K562 (cell line): Measurements from ENCODE around the gene ZNF106. TPM values are rescaled to one million over a fixed set of nuclear protein-coding genes. Genes with fewer than 3 reads are reported as not detected.

ENCODE experiments used
- ATAC-seq: fragments of 200-7000 bp; cut with Tn5 transposase; 3 replicates; pipeline ENCODE4 v1.9.1; 2020; ENCODE audit warnings: moderate library complexity
- BruUV-seq: library from RNA; stranded (reverse); fragments of 400-500 nt; replicated peaks from 2 replicates; lab custom pipeline; 2021; lab: Mats Ljungman, UMichigan
- CTCF ChIA-PET: fragments of 300-600 bp; formaldehyde crosslinking; extraction: SDS; loops from one replicate; lab custom pipeline; 2021; ENCODE audit warnings: low intra/inter-chr PET ratio; lab: Yijun Ruan, JAX
- POLR2A ChIA-PET: fragments of 300-600, 350-650 bp; sonication (Branson Sonifier 250); formaldehyde crosslinking; extraction: SDS; loops from one replicate; lab custom pipeline; 2021; ENCODE audit warnings: antibody characterized with exemption, inconsistent platforms; lab: Yijun Ruan, JAX
- DNase-seq, 4 experiments: peaks; one replicate each; pipeline versions ENCODE4 v3.0.0 to v3.0.0-alpha.2; 2011 to 2018; ENCODE audit warnings: low spot score in 3 of 4, mixed read lengths in 3 of 4; ENCODE audit errors: extremely low read depth in 1 of 4
- FAIRE-seq: peaks from 2 replicates; lab custom pipeline; 2011; peaks lifted over from hg19 to GRCh38; lab: Jason Lieb, UNC
- H2AFZ ChIP-seq: 2 replicates; pipeline ENCODE4 v1.6.0; 2011; ENCODE audit warnings: low read depth, low read length, control low read depth, inconsistent platforms
- H3K27ac ChIP-seq: fragments of 200-600 bp; 3 replicates; pipeline ENCODE4 v1.8.0; 2011; ENCODE audit warnings: low read depth, mild to moderate bottlenecking, control low read depth, inconsistent platforms, low read length, moderate library complexity, mixed read lengths; ENCODE audit errors: extremely low read depth
- H3K27me3 ChIP-seq, 2 experiments: fragments of 300-600 bp in 1 of 2; 2 replicates in 1 of 2; 3 replicates in 1 of 2; pipeline versions ENCODE4 v1.6.0 to v1.8.0; 2011; ENCODE audit warnings: inconsistent platforms in 2 of 2, low read length in 2 of 2, mild to moderate bottlenecking in 1 of 2, mixed read lengths in 1 of 2, moderate library complexity in 1 of 2; ENCODE audit not compliant: control insufficient read depth in 2 of 2, insufficient read depth in 2 of 2
- H3K36me3 ChIP-seq: fragments of 300-600 bp; 3 replicates; pipeline ENCODE4 v1.8.0; 2011; ENCODE audit warnings: mild to moderate bottlenecking, low read length, inconsistent platforms; ENCODE audit not compliant: control insufficient read depth, insufficient read depth
- H3K4me1 ChIP-seq, 2 experiments: fragments of 200-600 bp in 1 of 2; replicated peaks in 1 of 2; 2 replicates in 1 of 2; 3 replicates in 1 of 2; pipeline versions ENCODE4 v1.5.1 to v1.8.0; 2011; ENCODE audit warnings: inconsistent platforms in 2 of 2, low read length in 2 of 2, mild to moderate bottlenecking in 1 of 2, mixed read lengths in 1 of 2, moderate library complexity in 1 of 2; ENCODE audit not compliant: control insufficient read depth in 2 of 2, insufficient read depth in 2 of 2
- H3K4me2 ChIP-seq: 2 replicates; pipeline ENCODE4 v1.6.1; 2011; ENCODE audit warnings: low read length, control low read depth, inconsistent platforms, mixed read lengths; ENCODE audit not compliant: insufficient read depth
- H3K4me3 ChIP-seq: fragments of 200-600 bp; sonication (generic), shearing (Covaris generic); 2 replicates; pipeline ENCODE4 v1.5.1; 2016; ENCODE audit warnings: control low read depth, inconsistent platforms
- H3K79me2 ChIP-seq: fragments of 200-600 bp; 3 replicates; pipeline ENCODE4 v1.8.0; 2011; ENCODE audit warnings: low read length, inconsistent platforms; ENCODE audit not compliant: control insufficient read depth, insufficient read depth
- H3K9ac ChIP-seq, 2 experiments: 2 replicates each; pipeline versions ENCODE4 v1.6.0 to v1.6.1; 2011; ENCODE audit warnings: low read depth in 2 of 2, low read length in 2 of 2, control low read depth in 1 of 2, inconsistent platforms in 1 of 2, mild to moderate bottlenecking in 1 of 2, mixed read lengths in 1 of 2; ENCODE audit not compliant: insufficient read depth in 1 of 2
- H3K9me1 ChIP-seq: one replicate; pipeline ENCODE4 v1.6.0; 2011; ENCODE audit warnings: inconsistent platforms, mild to moderate bottlenecking, low read length, moderate library complexity; ENCODE audit not compliant: control insufficient read depth, insufficient read depth
- H3K9me3 ChIP-seq: replicated peaks from 2 replicates; pipeline ENCODE4 v1.5.1; 2011; ENCODE audit warnings: low read depth, low read length, inconsistent platforms; ENCODE audit not compliant: control insufficient read depth, insufficient read depth
- H4K20me1 ChIP-seq: replicated peaks from 2 replicates; pipeline ENCODE4 v1.6.1; 2011; ENCODE audit warnings: low read length, inconsistent platforms, mixed read lengths; ENCODE audit not compliant: control insufficient read depth, insufficient read depth
- E2F1 ChIP-seq: sonication (generic); formaldehyde crosslinking; IDR thresholded peaks from 2 replicates; pipeline ENCODE4 v1.8.1; 2023; ENCODE audit warnings: mild to moderate bottlenecking, missing genetic modification reagents, moderate library complexity
- ILK ChIP-seq: fragments of 450-650 bp; IDR thresholded peaks from 2 replicates; pipeline ENCODE4 v1.6.1; 2016; ENCODE audit warnings: missing genetic modification characterization, low read depth, mild to moderate bottlenecking, missing compliant biosample characterization, moderate library complexity, borderline replicate concordance
- POLR2AphosphoS2 ChIP-seq: IDR thresholded peaks from 2 replicates; pipeline ENCODE4 v1.6.1; 2012; ENCODE audit warnings: low read length, improper control_type of control experiment
- PRDM10 ChIP-seq: fragments of 450-650 bp; IDR thresholded peaks from 2 replicates; pipeline ENCODE4 v1.6.1; 2018; ENCODE audit not compliant: partially characterized antibody
- SNIP1 ChIP-seq: fragments of 450-650 bp; IDR thresholded peaks from 2 replicates; pipeline ENCODE4 v1.7.1; 2017; ENCODE audit warnings: low read depth, mild to moderate bottlenecking
- SRSF7 ChIP-seq: fragments of 200-400 bp; formaldehyde crosslinking; optimal IDR thresholded peaks from 2 replicates; pipeline ENCODE3; 2017; ENCODE audit warnings: mild to moderate bottlenecking, low read depth, low read length
- TCF7 ChIP-seq: sonication (generic); IDR thresholded peaks from 2 replicates; pipeline ENCODE4 v1.6.1; 2016; ENCODE audit warnings: antibody characterized with exemption, borderline replicate concordance
- ZBTB8A ChIP-seq: fragments of 450-650 bp; IDR thresholded peaks from 2 replicates; pipeline ENCODE4 v1.6.1; 2018; ENCODE audit warnings: mild to moderate bottlenecking, moderate library complexity; ENCODE audit not compliant: partially characterized antibody
- ZNF778 ChIP-seq: fragments of 450-650 bp; formaldehyde crosslinking; IDR thresholded peaks from 2 replicates; pipeline ENCODE4 v1.4.0; 2020; ENCODE audit warnings: mild to moderate bottlenecking, moderate library complexity
- WGBS: fragments of 100-300 bp; shearing (Covaris generic); methylation state at CpG from one replicate; pipeline ENCODE4 v1.1.6; 2016; ENCODE audit warnings: low coverage, mixed read lengths; ENCODE audit not compliant: insufficient coverage; ENCODE audit errors: missing lambda C conversion rate; 5-methylcytosine and 5-hydroxymethylcytosine counted together
- in situ Hi-C: fragments of 300-500 bp; cut with MboI; formaldehyde crosslinking; loops from 4 replicates; pipeline ENCODE4 v1.15.0; 2018; ENCODE audit warnings: inconsistent platforms, mixed read lengths
- intact Hi-C: fragments of 100-400 bp; cut with micrococcal nuclease; formaldehyde crosslinking; loops from 2 replicates; pipeline ENCODE4 v1.14.2; 2022
- polyA plus RNA-seq, 8 experiments: library from polyadenylated mRNA; depleted of rRNA in 4 of 8; stranded (reverse) in 5 of 8; unstranded in 3 of 8; fragments of >200 nt; fragmentation: Nextera tagmentation in 2 of 8; fragmentation: Illumina TruSeq in 1 of 8; extraction: Ambion mirVana in 2 of 8; extraction: Trizol in 1 of 8; gene quantifications; 2 replicates each; pipeline versions ENCODE4 v1.2.1 to v1.2.3, GENCODE V29; 2011 to 2014; ENCODE audit warnings: inconsistent platforms in 1 of 8, missing spikeins in 1 of 8
- total RNA-seq, 7 experiments: library from RNA; depleted of rRNA in 6 of 7; stranded (reverse); fragments of >200 nt in 6 of 7; fragmentation: Illumina TruSeq in 2 of 7; extraction: Trizol in 2 of 7; gene quantifications; 2 replicates each; pipeline versions ENCODE4 v1.2.1 to v1.2.3, GENCODE V29; 2011 to 2021; ENCODE audit warnings: low replicate concordance in 1 of 7
- TF ChIP-seq, protein P1 (sequence below): sonication (generic); formaldehyde crosslinking; IDR thresholded peaks from 2 replicates; pipeline ENCODE4 v1.9.0; 2022; ENCODE audit warnings: mild to moderate bottlenecking, missing genetic modification reagents
- TF ChIP-seq, protein P2 (sequence below): IDR thresholded peaks from 3 replicates; pipeline ENCODE4 v1.6.1; 2011; ENCODE audit warnings: borderline replicate concordance, mild to moderate bottlenecking; ENCODE audit not compliant: insufficient read length, insufficient read depth
- TF ChIP-seq, protein P3 (sequence below): fragments of 150-350 bp; IDR thresholded peaks from 2 replicates; pipeline ENCODE4 v1.6.1; 2014; ENCODE audit warnings: low read depth, mild to moderate bottlenecking, low read length, borderline replicate concordance

ZNF106 gene
- total and polyA plus RNA-seq, 9 of the 15 experiments (the other 6 are each of a cell fraction or from before 2014, with no cell fraction given): 14.4 to 55.3 (median 33.7) TPM

DNA sequence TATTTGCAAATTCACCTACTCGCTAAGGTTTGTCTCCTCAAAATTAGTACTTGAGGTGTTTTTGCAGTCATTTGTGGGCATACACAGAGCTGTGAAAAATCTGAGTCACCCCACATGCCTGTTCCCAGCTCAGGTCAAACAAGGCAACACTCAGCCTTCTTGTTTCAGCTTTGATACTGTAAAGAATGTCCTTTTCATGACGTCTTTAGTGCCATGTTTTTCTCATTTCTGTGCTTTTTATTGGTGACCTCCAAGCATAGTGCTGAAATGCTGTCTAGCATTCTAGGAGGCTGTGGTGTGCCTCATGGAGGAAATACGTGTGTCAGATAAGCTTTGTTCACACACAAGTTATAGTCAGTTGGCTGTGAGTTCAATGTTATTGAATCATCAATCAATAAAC lies 122.8 kb downstream of the ZNF106 start:
- Histone ChIP-seq H3K4me2 (no peak overlapping the region), H4K20me1 (no peaks in the 10 kb centered on the region), H3K4me3 (no peak overlapping the region), H3K9ac (no peak overlapping the region), H3K79me2 (no peaks in the 10 kb centered on the region), H3K36me3 (no peaks in the 10 kb centered on the region), H3K4me1 (no peaks in the 10 kb centered on the region), H3K27ac (no peak overlapping the region), H3K9me3 (no peaks in the 10 kb centered on the region), H3K27me3 (no peaks in the 10 kb centered on the region; a peak in 1 of 5 replicates), H3K9me1 (no peaks in the 10 kb centered on the region), H2AFZ (no peak overlapping the region)
- TF ChIP-seq, protein P1, sequence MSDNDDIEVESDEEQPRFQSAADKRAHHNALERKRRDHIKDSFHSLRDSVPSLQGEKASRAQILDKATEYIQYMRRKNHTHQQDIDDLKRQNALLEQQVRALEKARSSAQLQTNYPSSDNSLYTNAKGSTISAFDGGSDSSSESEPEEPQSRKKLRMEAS: no peak
- TF ChIP-seq POLR2AphosphoS2 (no peak), ZNF778 (CRISPR knock-in tag) (no peak), SNIP1 (no peak), SRSF7 (no peak), PRDM10 (no peak), ZBTB8A (no peak), E2F1 (CRISPR knock-in tag) (no peak), ILK (tag) (no peak), TCF7 (no peak)
- TF ChIP-seq, protein P2, sequence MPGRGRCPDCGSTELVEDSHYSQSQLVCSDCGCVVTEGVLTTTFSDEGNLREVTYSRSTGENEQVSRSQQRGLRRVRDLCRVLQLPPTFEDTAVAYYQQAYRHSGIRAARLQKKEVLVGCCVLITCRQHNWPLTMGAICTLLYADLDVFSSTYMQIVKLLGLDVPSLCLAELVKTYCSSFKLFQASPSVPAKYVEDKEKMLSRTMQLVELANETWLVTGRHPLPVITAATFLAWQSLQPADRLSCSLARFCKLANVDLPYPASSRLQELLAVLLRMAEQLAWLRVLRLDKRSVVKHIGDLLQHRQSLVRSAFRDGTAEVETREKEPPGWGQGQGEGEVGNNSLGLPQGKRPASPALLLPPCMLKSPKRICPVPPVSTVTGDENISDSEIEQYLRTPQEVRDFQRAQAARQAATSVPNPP: no peak
- TF ChIP-seq, protein P3, sequence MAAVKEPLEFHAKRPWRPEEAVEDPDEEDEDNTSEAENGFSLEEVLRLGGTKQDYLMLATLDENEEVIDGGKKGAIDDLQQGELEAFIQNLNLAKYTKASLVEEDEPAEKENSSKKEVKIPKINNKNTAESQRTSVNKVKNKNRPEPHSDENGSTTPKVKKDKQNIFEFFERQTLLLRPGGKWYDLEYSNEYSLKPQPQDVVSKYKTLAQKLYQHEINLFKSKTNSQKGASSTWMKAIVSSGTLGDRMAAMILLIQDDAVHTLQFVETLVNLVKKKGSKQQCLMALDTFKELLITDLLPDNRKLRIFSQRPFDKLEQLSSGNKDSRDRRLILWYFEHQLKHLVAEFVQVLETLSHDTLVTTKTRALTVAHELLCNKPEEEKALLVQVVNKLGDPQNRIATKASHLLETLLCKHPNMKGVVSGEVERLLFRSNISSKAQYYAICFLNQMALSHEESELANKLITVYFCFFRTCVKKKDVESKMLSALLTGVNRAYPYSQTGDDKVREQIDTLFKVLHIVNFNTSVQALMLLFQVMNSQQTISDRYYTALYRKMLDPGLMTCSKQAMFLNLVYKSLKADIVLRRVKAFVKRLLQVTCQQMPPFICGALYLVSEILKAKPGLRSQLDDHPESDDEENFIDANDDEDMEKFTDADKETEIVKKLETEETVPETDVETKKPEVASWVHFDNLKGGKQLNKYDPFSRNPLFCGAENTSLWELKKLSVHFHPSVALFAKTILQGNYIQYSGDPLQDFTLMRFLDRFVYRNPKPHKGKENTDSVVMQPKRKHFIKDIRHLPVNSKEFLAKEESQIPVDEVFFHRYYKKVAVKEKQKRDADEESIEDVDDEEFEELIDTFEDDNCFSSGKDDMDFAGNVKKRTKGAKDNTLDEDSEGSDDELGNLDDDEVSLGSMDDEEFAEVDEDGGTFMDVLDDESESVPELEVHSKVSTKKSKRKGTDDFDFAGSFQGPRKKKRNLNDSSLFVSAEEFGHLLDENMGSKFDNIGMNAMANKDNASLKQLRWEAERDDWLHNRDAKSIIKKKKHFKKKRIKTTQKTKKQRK: no peak
- no peak for DNase-seq
- no TSS peak for BruUV-seq
- POLR2A ChIA-PET: interaction anchor here (2.5 kb wide), 1 partner anchor 9 kb away, joined by 9 read pairs; the partner anchor contains the start of gene CAPN3
- no peak for ATAC-seq
- 3% methylated on average over 3 of the region's 3 CpGs for WGBS
- CTCF ChIA-PET: no interaction called here
- FAIRE-seq: no peak
- intact Hi-C loops (no loop called here), in situ Hi-C loops (no loop called here)
